K562 (cell line): ENCODE data around the gene RCOR3. TPM values are rescaled to one million over a fixed set of nuclear protein-coding genes. Genes with fewer than 3 reads are reported as not detected.

Experiments
- ATAC-seq: fragments of 200-7000 bp; cut with Tn5 transposase; 3 replicates; pipeline ENCODE4 v1.9.1; 2020; ENCODE audit warnings: moderate library complexity
- BruUV-seq: library from RNA; stranded (reverse); fragments of 400-500 nt; replicated peaks from 2 replicates; lab custom pipeline; 2021; lab: Mats Ljungman, UMichigan
- CTCF ChIA-PET: fragments of 300-600 bp; formaldehyde crosslinking; extraction: SDS; loops from one replicate; lab custom pipeline; 2021; ENCODE audit warnings: low intra/inter-chr PET ratio; lab: Yijun Ruan, JAX
- POLR2A ChIA-PET: fragments of 300-600, 350-650 bp; sonication (Branson Sonifier 250); formaldehyde crosslinking; extraction: SDS; loops from one replicate; lab custom pipeline; 2021; ENCODE audit warnings: antibody characterized with exemption, inconsistent platforms; lab: Yijun Ruan, JAX
- DNase-seq, 4 experiments: peaks; one replicate each; pipeline versions ENCODE4 v3.0.0 to v3.0.0-alpha.2; 2011 to 2018; ENCODE audit warnings: low spot score in 3 of 4, mixed read lengths in 3 of 4; ENCODE audit errors: extremely low read depth in 1 of 4
- FAIRE-seq: peaks from 2 replicates; lab custom pipeline; 2011; peaks lifted over from hg19 to GRCh38; lab: Jason Lieb, UNC
- H2AFZ ChIP-seq: 2 replicates; pipeline ENCODE4 v1.6.0; 2011; ENCODE audit warnings: low read depth, low read length, control low read depth, inconsistent platforms
- H3K27ac ChIP-seq: fragments of 200-600 bp; 3 replicates; pipeline ENCODE4 v1.8.0; 2011; ENCODE audit warnings: low read depth, mild to moderate bottlenecking, control low read depth, inconsistent platforms, low read length, moderate library complexity, mixed read lengths; ENCODE audit errors: extremely low read depth
- H3K27me3 ChIP-seq, 2 experiments: fragments of 300-600 bp in 1 of 2; 2 replicates in 1 of 2; 3 replicates in 1 of 2; pipeline versions ENCODE4 v1.6.0 to v1.8.0; 2011; ENCODE audit warnings: inconsistent platforms in 2 of 2, low read length in 2 of 2, mild to moderate bottlenecking in 1 of 2, mixed read lengths in 1 of 2, moderate library complexity in 1 of 2; ENCODE audit not compliant: control insufficient read depth in 2 of 2, insufficient read depth in 2 of 2
- H3K36me3 ChIP-seq: fragments of 300-600 bp; 3 replicates; pipeline ENCODE4 v1.8.0; 2011; ENCODE audit warnings: mild to moderate bottlenecking, low read length, inconsistent platforms; ENCODE audit not compliant: control insufficient read depth, insufficient read depth
- H3K4me1 ChIP-seq, 2 experiments: fragments of 200-600 bp in 1 of 2; replicated peaks in 1 of 2; 2 replicates in 1 of 2; 3 replicates in 1 of 2; pipeline versions ENCODE4 v1.5.1 to v1.8.0; 2011; ENCODE audit warnings: inconsistent platforms in 2 of 2, low read length in 2 of 2, mild to moderate bottlenecking in 1 of 2, mixed read lengths in 1 of 2, moderate library complexity in 1 of 2; ENCODE audit not compliant: control insufficient read depth in 2 of 2, insufficient read depth in 2 of 2
- H3K4me2 ChIP-seq: 2 replicates; pipeline ENCODE4 v1.6.1; 2011; ENCODE audit warnings: low read length, control low read depth, inconsistent platforms, mixed read lengths; ENCODE audit not compliant: insufficient read depth
- H3K4me3 ChIP-seq: fragments of 200-600 bp; sonication (generic), shearing (Covaris generic); 2 replicates; pipeline ENCODE4 v1.5.1; 2016; ENCODE audit warnings: control low read depth, inconsistent platforms
- H3K79me2 ChIP-seq: fragments of 200-600 bp; 3 replicates; pipeline ENCODE4 v1.8.0; 2011; ENCODE audit warnings: low read length, inconsistent platforms; ENCODE audit not compliant: control insufficient read depth, insufficient read depth
- H3K9ac ChIP-seq, 2 experiments: 2 replicates each; pipeline versions ENCODE4 v1.6.0 to v1.6.1; 2011; ENCODE audit warnings: low read depth in 2 of 2, low read length in 2 of 2, control low read depth in 1 of 2, inconsistent platforms in 1 of 2, mild to moderate bottlenecking in 1 of 2, mixed read lengths in 1 of 2; ENCODE audit not compliant: insufficient read depth in 1 of 2
- H3K9me1 ChIP-seq: one replicate; pipeline ENCODE4 v1.6.0; 2011; ENCODE audit warnings: inconsistent platforms, mild to moderate bottlenecking, low read length, moderate library complexity; ENCODE audit not compliant: control insufficient read depth, insufficient read depth
- H3K9me3 ChIP-seq: replicated peaks from 2 replicates; pipeline ENCODE4 v1.5.1; 2011; ENCODE audit warnings: low read depth, low read length, inconsistent platforms; ENCODE audit not compliant: control insufficient read depth, insufficient read depth
- H4K20me1 ChIP-seq: replicated peaks from 2 replicates; pipeline ENCODE4 v1.6.1; 2011; ENCODE audit warnings: low read length, inconsistent platforms, mixed read lengths; ENCODE audit not compliant: control insufficient read depth, insufficient read depth
- ARID1B ChIP-seq: fragments of 450-650 bp; IDR thresholded peaks from 2 replicates; pipeline ENCODE4 v1.6.1; 2016; ENCODE audit warnings: antibody characterized with exemption, mild to moderate bottlenecking, inconsistent platforms
- BRD4 ChIP-seq: fragments of 200-600 bp; sonication (generic); IDR thresholded peaks from 2 replicates; pipeline ENCODE4 v1.6.1; 2017; ENCODE audit warnings: inconsistent platforms
- DIDO1 ChIP-seq: fragments of 450-650 bp; IDR thresholded peaks from 2 replicates; pipeline ENCODE4 v1.6.1; 2016; ENCODE audit warnings: low read depth, missing biosample characterization, missing genetic modification characterization
- SIN3A ChIP-seq, 2 experiments: fragments of 150-350 bp in 1 of 2; IDR thresholded peaks; 2 replicates each; pipeline ENCODE4 v1.6.1; 2011 to 2016; ENCODE audit warnings: borderline replicate concordance in 2 of 2, low read depth in 2 of 2, low read length in 2 of 2, mild to moderate bottlenecking in 2 of 2, moderate library complexity in 2 of 2; ENCODE audit not compliant: control insufficient read depth in 1 of 2
- ZNF217 ChIP-seq: sonication (generic); formaldehyde crosslinking; IDR thresholded peaks from 2 replicates; pipeline ENCODE4 v1.8.0; 2022; ENCODE audit warnings: mild to moderate bottlenecking, missing genetic modification reagents
- WGBS: fragments of 100-300 bp; shearing (Covaris generic); methylation state at CpG from one replicate; pipeline ENCODE4 v1.1.6; 2016; ENCODE audit warnings: low coverage, mixed read lengths; ENCODE audit not compliant: insufficient coverage; ENCODE audit errors: missing lambda C conversion rate; 5-methylcytosine and 5-hydroxymethylcytosine counted together
- in situ Hi-C: fragments of 300-500 bp; cut with MboI; formaldehyde crosslinking; loops from 4 replicates; pipeline ENCODE4 v1.15.0; 2018; ENCODE audit warnings: inconsistent platforms, mixed read lengths
- intact Hi-C: fragments of 100-400 bp; cut with micrococcal nuclease; formaldehyde crosslinking; loops from 2 replicates; pipeline ENCODE4 v1.14.2; 2022
- polyA plus RNA-seq, 8 experiments: library from polyadenylated mRNA; depleted of rRNA in 4 of 8; stranded (reverse) in 5 of 8; unstranded in 3 of 8; fragments of >200 nt; fragmentation: Nextera tagmentation in 2 of 8; fragmentation: Illumina TruSeq in 1 of 8; extraction: Ambion mirVana in 2 of 8; extraction: Trizol in 1 of 8; gene quantifications; 2 replicates each; pipeline versions ENCODE4 v1.2.1 to v1.2.3, GENCODE V29; 2011 to 2014; ENCODE audit warnings: inconsistent platforms in 1 of 8, missing spikeins in 1 of 8
- total RNA-seq, 7 experiments: library from RNA; depleted of rRNA in 6 of 7; stranded (reverse); fragments of >200 nt in 6 of 7; fragmentation: Illumina TruSeq in 2 of 7; extraction: Trizol in 2 of 7; gene quantifications; 2 replicates each; pipeline versions ENCODE4 v1.2.1 to v1.2.3, GENCODE V29; 2011 to 2021; ENCODE audit warnings: low replicate concordance in 1 of 7
- TF ChIP-seq, protein P1 (sequence below): fragments of 250-450 bp; sonication (Bioruptor Pico); IDR thresholded peaks from 2 replicates; pipeline ENCODE4 v1.4.0; 2020; ENCODE audit warnings: mild to moderate bottlenecking
- TF ChIP-seq, protein P2 (sequence below), 2 experiments: fragments of 450-650 bp; IDR thresholded peaks; 2 replicates each; pipeline ENCODE4 v1.6.1; 2016; ENCODE audit warnings: mild to moderate bottlenecking in 2 of 2, borderline replicate concordance in 1 of 2, low read depth in 1 of 2, moderate library complexity in 1 of 2

Gene RCOR3
- total and polyA plus RNA-seq, 9 of the 15 experiments (the other 6 are each of a cell fraction or from before 2014, with no cell fraction given), result 9.7 to 42.7 (median 29.5) TPM

DNA sequence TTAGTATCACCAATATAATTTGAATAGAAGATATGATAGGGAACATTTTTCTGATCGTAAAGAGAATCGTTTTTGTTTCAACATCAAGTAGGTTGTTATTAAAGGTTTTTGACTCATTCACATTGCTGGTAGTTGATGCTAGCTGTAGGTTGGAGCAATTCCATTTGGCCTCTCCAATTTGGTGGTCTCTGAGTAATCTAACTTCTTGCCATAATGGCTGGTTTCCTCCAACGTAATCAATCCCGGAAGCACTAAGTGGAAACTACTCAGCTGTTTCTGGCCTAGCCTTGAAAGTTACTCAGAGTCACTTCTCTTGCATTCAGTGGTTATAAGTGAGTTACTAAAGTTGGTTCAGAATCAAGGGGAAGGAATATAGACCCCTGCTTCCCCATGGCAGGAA lies 26.0 kb downstream of the RCOR3 start:
- Histone ChIP-seq H3K4me3 (no peak overlapping the region), H3K9ac (no peak overlapping the region), H3K27me3 (no peaks in the 10 kb centered on the region), H3K36me3 (peaks cover 69% of the 10 kb centered on the region), H2AFZ (no peak overlapping the region), H3K9me3 (no peaks in the 10 kb centered on the region), H3K27ac (no peak overlapping the region), H3K9me1 (peaks cover 2% of the 10 kb centered on the region), H3K79me2 (0 out of 3 replicates have a peak, but pooled peaks cover 3% of the 10 kb centered on the region), H4K20me1 (no peaks in the 10 kb centered on the region), H3K4me1 (peaks cover 0 to 4% of the 10 kb centered on the region in 2 experiments; a peak in 1 of 5 replicates), H3K4me2 (no peak overlapping the region)
- ChIA-PET POLR2A (interaction anchor here (0.8 to 1.4 kb wide), 2 partner anchors 12 to 15 kb away, joined by 3 to 4 read pairs; no protein-coding TSS in a partner anchor), CTCF (no interaction called here)
- no peak for ATAC-seq
- BruUV-seq, result no TSS peak
- in situ Hi-C loops, result no loop called here
- TF ChIP-seq, protein P1, sequence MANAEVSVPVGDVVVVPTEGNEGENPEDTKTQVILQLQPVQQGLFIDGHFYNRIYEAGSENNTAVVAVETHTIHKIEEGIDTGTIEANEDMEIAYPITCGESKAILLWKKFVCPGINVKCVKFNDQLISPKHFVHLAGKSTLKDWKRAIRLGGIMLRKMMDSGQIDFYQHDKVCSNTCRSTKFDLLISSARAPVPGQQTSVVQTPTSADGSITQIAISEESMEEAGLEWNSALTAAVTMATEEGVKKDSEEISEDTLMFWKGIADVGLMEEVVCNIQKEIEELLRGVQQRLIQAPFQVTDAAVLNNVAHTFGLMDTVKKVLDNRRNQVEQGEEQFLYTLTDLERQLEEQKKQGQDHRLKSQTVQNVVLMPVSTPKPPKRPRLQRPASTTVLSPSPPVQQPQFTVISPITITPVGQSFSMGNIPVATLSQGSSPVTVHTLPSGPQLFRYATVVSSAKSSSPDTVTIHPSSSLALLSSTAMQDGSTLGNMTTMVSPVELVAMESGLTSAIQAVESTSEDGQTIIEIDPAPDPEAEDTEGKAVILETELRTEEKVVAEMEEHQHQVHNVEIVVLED (CRISPR knock-in tag), result no peak
- no peak for TF ChIP-seq ZNF217 (CRISPR knock-in tag)
- TF ChIP-seq SIN3A (IDR thresholded peaks at IDR 0.05; ENCODE audit: borderline replicate concordance in 2 of 2, control insufficient read depth in 1 of 2, low read depth in 2 of 2, low read length in 2 of 2), result 0 out of 4 replicates have a peak, but pooled peaks of 1 of the 2 experiments have one; percentile 16
- TF ChIP-seq, protein P2, sequence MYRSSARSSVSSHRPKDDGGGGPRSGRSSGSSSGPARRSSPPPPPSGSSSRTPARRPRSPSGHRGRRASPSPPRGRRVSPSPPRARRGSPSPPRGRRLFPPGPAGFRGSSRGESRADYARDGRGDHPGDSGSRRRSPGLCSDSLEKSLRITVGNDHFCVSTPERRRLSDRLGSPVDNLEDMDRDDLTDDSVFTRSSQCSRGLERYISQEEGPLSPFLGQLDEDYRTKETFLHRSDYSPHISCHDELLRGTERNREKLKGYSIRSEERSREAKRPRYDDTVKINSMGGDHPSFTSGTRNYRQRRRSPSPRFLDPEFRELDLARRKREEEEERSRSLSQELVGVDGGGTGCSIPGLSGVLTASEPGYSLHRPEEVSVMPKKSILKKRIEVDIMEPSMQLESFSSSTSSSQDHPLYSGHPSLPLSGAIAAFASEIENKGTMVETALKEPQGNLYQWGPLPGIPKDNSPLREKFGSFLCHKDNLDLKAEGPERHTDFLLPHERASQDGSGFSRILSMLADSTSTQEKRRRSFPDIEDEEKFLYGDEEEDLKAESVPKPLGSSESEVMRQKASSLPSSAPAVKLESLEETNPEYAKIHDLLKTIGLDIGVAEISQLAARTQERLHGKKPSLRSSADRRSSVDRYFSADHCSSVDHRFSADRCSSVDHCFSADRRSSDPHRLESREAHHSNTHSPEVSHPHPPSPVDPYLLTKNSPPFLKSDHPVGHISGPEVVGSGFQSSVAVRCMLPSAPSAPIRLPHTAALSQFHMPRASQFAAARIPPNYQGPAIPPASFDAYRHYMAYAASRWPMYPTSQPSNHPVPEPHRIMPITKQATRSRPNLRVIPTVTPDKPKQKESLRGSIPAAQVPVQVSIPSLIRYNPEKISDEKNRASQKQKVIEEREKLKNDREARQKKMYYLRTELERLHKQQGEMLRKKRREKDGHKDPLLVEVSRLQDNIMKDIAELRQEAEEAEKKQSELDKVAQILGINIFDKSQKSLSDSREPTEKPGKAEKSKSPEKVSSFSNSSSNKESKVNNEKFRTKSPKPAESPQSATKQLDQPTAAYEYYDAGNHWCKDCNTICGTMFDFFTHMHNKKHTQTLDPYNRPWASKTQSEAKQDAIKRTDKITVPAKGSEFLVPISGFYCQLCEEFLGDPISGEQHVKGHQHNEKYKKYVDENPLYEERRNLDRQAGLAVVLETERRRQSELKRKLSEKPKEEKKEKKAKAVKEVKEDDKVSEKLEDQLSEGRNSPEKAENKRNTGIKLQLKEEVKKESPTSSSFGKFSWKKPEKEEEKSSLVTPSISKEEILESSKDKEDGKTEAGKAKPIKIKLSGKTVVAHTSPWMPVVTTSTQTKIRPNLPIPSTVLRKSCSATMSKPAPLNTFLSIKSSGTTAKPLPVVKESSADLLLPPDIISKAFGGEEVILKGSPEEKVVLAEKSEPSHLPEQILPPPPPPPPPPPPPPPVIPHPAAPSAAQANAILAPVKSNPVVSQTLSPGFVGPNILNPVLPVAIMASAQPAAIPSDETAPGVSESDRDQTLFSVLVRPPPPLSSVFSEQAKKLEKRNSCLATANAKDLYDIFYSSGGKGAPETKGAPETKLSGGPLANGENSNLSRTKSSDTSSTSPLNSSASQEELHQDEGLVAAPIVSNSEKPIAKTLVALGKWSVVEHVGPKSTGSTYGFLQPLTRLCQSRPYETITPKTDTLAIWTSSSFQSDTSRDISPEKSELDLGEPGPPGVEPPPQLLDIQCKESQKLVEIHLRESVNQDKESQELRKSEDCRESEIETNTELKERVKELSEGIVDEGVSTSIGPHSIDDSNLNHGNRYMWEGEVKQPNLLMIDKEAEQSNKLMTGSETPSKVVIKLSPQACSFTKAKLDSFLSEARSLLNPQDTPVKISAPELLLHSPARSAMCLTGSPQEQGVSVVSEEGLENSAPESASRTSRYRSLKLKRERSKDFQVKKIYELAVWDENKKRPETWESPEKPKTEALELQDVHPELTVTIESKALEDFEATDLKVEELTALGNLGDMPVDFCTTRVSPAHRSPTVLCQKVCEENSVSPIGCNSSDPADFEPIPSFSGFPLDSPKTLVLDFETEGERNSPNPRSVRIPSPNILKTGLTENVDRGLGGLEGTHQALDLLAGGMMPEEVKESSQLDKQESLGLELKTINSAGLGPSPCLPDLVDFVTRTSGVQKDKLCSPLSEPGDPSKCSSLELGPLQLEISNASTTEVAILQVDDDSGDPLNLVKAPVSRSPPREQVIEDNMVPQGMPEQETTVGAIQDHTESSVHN (IDR thresholded peaks at IDR 0.05; ENCODE audit: borderline replicate concordance in 1 of 2, low read depth in 1 of 2), result no peak
- no peak for TF ChIP-seq ARID1B
- TF ChIP-seq DIDO1 (tag), result no peak
- TF ChIP-seq BRD4, result no peak
- WGBS, result 86% methylated on average over 4 of the region's 4 CpGs
- no peak for DNase-seq
- intact Hi-C loops, result no loop called here
- no peak for FAIRE-seq
